LHCN-M2 (cell line): ENCODE data around the gene BEST3. TPM values are rescaled to one million over a fixed set of nuclear protein-coding genes. Genes with fewer than 3 reads are reported as not detected.

Source experiments
- DNase-seq: peaks from one replicate; pipeline ENCODE4 v3.0.0-alpha.2; 2012; ENCODE audit warnings: low read depth
- total RNA-seq: library from RNA; depleted of rRNA; stranded (reverse); fragments of >200 nt; gene quantifications from 2 replicates; pipeline ENCODE4 v1.2.3, GENCODE V29; 2014

The BEST3 gene
- total RNA-seq, 1 experiment from 2014 or later: 2.4 TPM

GRCh38 chr12:69688021-69688420 is 11.1 kb downstream of the BEST3 start:
- peak; percentile 42 for DNase-seq

GRCh38 chr12:69687390-69687789 is 11.7 kb downstream of the BEST3 start:
- no peak for DNase-seq

GRCh38 chr12:69686731-69687130 is 12.4 kb downstream of the BEST3 start:
- DNase-seq: no peak

- peak; percentile 98 for DNase-seq
Measured at GRCh38 chr12:69685810-69686209, 13.3 kb downstream of the BEST3 start.

DNA sequence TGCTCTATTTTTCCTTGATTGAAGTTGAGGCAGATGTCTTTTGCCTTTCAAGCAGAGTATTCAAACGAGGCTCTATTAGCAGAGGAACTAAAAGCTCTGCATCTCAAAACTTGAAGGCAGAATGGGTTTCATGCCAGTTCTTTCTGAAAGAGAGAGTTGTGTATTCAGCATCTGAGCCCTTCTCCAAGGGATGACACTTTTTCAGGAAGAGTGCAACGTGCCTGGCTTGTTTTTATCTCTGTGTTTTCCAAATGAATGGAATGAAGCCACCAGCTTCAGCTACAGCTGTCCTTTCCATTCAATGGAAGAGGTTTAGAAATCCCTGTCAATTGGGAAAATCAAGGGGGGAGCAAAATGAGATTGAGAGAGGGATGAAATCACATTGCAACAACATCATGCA is 14.6 kb downstream of the BEST3 start:
- DNase-seq: no peak

DNA sequence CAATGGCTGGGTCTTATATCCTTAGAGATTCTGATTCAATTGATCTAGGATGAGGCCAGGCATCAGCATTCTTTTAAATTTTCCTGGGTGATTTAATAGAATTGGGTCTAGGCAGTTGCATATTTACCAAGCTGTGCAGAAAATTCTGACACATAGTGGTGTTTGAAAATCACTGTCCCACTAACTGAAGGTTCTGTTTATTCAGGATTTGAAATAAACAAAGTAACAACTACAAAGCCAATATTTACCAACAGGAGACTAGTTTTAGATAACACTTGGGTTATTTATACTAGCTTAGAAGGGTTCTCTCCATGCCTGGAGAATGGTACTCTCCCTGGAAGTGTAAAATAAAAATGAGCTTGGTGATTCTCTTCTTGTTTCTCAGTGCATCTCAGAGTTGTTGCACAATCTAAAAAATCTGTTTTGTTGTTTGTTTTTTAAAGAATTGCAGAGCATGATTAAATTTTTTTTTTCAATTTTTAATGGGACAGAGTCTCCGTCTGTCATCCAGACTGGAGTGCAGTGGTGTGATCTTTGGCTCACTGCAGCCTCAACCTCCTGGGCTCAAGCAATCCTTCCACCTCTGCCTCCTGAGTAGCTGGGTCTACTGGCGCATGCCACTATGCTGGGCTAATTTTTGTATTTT is 16.9 kb downstream of the BEST3 start:
- no peak for DNase-seq

GRCh38 chr12:69679119-69679518 is 20.0 kb downstream of the BEST3 start:
- no peak for DNase-seq

DNA sequence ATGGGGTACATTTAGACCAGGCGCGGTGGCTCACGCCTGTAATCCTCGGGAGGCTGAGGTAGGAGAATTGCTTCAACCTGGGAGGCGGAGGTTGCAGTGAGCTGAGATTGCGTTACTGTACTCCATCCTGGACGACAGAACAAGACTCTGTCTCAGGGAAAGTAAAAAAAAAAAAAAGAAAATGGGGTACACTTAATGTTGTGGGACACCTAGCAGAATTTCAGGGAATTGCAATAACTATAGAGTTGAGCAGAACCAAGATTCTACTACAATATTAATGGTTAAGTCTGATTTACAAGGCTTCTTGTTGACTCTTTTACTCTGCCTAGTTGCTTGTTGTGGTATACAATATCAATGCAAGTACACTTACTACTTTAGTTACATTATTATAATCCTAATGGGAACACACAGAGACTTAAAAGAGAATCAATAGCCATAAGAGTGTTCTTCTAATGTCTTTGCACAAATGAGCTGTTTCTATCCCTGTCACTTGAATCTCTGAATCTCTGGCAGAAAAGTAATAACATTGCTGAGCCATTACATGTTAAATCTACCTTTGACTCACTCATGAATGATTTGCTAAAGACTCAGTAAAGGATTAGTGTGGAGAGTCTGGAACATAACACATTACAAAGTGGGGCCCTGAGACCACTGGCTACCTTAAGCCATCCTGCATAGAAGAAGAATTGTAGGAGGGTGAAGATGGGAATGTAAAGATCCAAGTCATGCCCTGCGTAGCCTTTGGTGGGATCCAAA is 22.7 kb downstream of the BEST3 start:
- no peak for DNase-seq

- DNase-seq: no peak
Measured at GRCh38 chr12:69672195-69672594, 26.9 kb downstream of the BEST3 start.

DNA sequence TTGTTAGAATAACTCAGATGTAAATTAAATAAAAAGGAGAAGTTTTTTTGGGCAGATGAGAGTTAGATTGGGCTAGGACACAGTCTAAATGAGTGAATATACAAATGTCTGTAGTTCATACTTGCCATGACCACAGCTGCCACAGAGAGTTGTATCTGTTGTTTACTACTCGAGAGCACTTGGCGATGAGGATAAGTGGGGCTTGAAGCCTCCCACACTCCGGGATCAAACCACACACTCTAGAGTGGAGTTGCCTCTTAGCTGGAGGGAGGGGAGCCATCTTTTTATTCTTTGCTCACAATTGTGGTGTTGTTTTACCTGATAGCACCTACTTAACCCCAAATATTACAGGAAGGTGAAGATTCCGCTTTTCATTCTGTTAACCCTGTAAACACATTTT is 27.5 kb downstream of the BEST3 start:
- DNase-seq: no peak

DNA sequence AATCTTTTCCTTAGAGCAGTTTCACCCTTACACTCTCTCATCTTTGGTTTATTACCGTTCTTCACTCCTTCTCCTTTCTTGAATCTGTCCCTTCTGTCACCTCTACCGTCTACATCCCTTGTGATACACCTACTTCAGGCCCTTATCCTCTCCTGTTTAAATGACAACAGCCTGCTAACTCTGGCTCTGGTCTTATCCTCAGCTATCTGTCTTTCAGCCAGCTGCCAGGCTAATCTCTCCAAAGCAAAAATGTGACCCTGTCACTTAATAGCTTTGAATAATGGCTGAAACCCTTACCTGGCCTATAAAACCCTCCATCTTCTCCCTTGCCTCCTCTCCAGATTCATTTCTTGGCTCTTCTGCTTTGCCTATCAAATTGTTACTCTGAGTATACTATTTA is 32.3 kb downstream of the BEST3 start:
- DNase-seq: no peak

DNA sequence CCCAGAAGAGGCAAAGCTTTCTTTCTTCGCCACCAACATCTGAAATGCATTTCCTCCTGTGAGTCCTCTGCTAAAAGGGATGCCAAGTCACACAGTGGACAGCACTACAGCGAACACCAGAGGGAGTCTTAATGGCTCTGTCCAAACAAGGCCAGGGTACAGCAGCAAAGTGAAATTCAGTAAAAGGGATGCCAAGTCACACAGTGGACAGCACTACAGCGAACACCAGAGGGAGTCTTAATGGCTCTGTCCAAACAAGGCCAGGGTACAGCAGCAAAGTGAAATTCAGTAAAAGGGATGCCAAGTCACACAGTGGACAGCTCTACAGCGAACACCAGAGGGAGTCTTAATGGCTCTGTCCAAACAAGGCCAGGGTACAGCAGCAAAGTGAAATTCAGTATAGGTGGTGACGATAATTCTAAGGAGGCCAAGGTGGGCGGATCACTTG is 34.1 kb downstream of the BEST3 start:
- DNase-seq: peak; percentile 30

GRCh38 chr12:69663726-69664125 is 35.4 kb downstream of the BEST3 start:
- DNase-seq: no peak

- DNase-seq: no peak
Measured at GRCh38 chr12:69662764-69663163, 36.3 kb downstream of the BEST3 start.

GRCh38 chr12:69661386-69661785 is 37.7 kb downstream of the BEST3 start:
- DNase-seq: no peak

GRCh38 chr12:69660164-69660863 is 38.8 kb downstream of the BEST3 start:
- DNase-seq: no peak

GRCh38 chr12:69658203-69658602 is 40.9 kb downstream of the BEST3 start:
- no peak for DNase-seq

- DNase-seq: peak; percentile 71
Measured at GRCh38 chr12:69657376-69658137, 41.5 kb downstream of the BEST3 start.

GRCh38 chr12:69655616-69656340 is 43.3 kb downstream of the BEST3 start:
- peak; percentile 83 for DNase-seq

- peak; percentile 24 for DNase-seq
Measured at GRCh38 chr12:69653703-69654102, 45.4 kb downstream of the BEST3 start.

GRCh38 chr12:69651922-69652321 is 47.2 kb downstream of the BEST3 start:
- no peak for DNase-seq
